A673 (cell line): Measurements from ENCODE around the gene CDH24. TPM values are rescaled to one million over a fixed set of nuclear protein-coding genes. Genes with fewer than 3 reads are reported as not detected.

Source experiments
- BruUV-seq: library from RNA; stranded (reverse); fragments of 400-500 nt; replicated peaks from 2 replicates; lab custom pipeline; 2021; lab: Mats Ljungman, UMichigan
- CTCF ChIA-PET: fragments of 300-600 bp; sonication (Branson Sonifier 250); formaldehyde crosslinking; loops from one replicate; lab custom pipeline; 2022; ENCODE audit warnings: antibody characterized with exemption; lab: Charles Lee
- POLR2A ChIA-PET: fragments of 300-600 bp; sonication (Branson Sonifier 250); formaldehyde crosslinking; loops from one replicate; lab custom pipeline; 2022; ENCODE audit warnings: antibody characterized with exemption; ENCODE audit not compliant: low non-redundant PET; lab: Charles Lee
- DNase-seq: peaks from one replicate; pipeline ENCODE4 v3.0.0-alpha.2; 2015; ENCODE audit warnings: low spot score
- H3K27ac ChIP-seq: fragments of 200-600 bp; sonication (generic); 2 replicates; pipeline ENCODE4 v1.5.1; 2016; ENCODE audit warnings: mixed run types, low read depth, mild to moderate bottlenecking, mixed read lengths, antibody characterized with exemption, low read length; ENCODE audit not compliant: poor library complexity, severe bottlenecking
- H3K27me3 ChIP-seq: fragments of 200-600 bp; sonication (generic); replicated peaks from 2 replicates; pipeline ENCODE4 v1.6.1; 2017; ENCODE audit warnings: mixed run types, low read depth, mild to moderate bottlenecking, mixed read lengths, antibody characterized with exemption, low read length; ENCODE audit not compliant: insufficient read depth, poor library complexity
- H3K36me3 ChIP-seq: fragments of 200-600 bp; sonication (generic); 2 replicates; pipeline ENCODE4 v1.6.1; 2016; ENCODE audit warnings: mixed run types, mild to moderate bottlenecking, mixed read lengths, antibody characterized with exemption, low read length; ENCODE audit not compliant: insufficient read depth, poor library complexity, severe bottlenecking
- H3K4me1 ChIP-seq: fragments of 200-600 bp; sonication (generic); 2 replicates; pipeline ENCODE4 v1.6.1; 2017; ENCODE audit warnings: mixed run types, mild to moderate bottlenecking, mixed read lengths, antibody characterized with exemption, low read length; ENCODE audit not compliant: insufficient read depth, poor library complexity, severe bottlenecking
- H3K4me3 ChIP-seq: fragments of 200-600 bp; sonication (generic); 2 replicates; pipeline ENCODE4 v1.5.1; 2016; ENCODE audit warnings: low read depth, mixed run types, mild to moderate bottlenecking, mixed read lengths, low read length; ENCODE audit not compliant: poor library complexity, severe bottlenecking
- H3K9me3 ChIP-seq: fragments of 200-600 bp; sonication (generic); 2 replicates; pipeline ENCODE4 v1.6.1; 2016; ENCODE audit warnings: mixed run types, low read depth, mild to moderate bottlenecking, mixed read lengths, antibody characterized with exemption, low read length; ENCODE audit not compliant: poor library complexity, severe bottlenecking
- EZH2 ChIP-seq: fragments of 200-600 bp; sonication (generic); IDR thresholded peaks from 2 replicates; pipeline ENCODE4 v1.6.1; 2017; ENCODE audit warnings: borderline replicate concordance, low read depth, mild to moderate bottlenecking, mixed read lengths, antibody characterized with exemption, low read length; ENCODE audit not compliant: poor library complexity, severe bottlenecking
- intact Hi-C: fragments of 100-400 bp; cut with micrococcal nuclease; formaldehyde crosslinking; loops from one replicate; pipeline ENCODE4 v1.10.0; 2022; ENCODE audit not compliant: unreplicated experiment
- total RNA-seq: library from RNA; stranded (reverse); gene quantifications from 2 replicates; pipeline ENCODE4 v1.2.3, GENCODE V29; 2021
- TF ChIP-seq, protein P1 (sequence below): fragments of 300-800, 200-600 bp; sonication (generic); conservative IDR thresholded peaks from 2 replicates; pipeline ENCODE4 v1.5.1; 2017; ENCODE audit warnings: low read depth, mild to moderate bottlenecking, antibody characterized with exemption, low read length, moderate library complexity, mixed read lengths

The CDH24 gene
- total RNA-seq, 1 experiment from 2014 or later, result 44.8 TPM

DNA sequence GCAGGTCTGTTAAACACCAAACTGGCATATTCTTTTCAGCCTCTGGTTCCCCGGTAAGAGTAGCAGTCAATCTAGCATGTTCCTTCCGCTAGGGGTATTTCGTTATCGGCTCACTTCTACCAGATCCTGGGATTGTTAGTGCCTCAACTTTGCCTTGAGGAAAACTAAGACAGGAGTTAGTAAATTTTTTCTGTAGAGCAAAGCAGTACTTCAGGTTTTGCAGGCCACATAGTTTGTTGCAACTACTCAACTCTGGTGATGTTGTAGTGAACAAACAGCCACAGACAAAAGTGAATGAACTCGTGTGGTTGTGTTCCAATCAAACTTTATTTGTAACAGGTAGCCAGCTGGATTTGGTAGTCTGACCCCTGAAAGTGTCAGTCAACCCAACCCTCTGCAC lies 6.3 kb upstream of the CDH24 start:
- no peak for DNase-seq
- peaks cover 27% of the 10 kb centered on the region for H3K4me1 ChIP-seq
- ChIA-PET POLR2A (no interaction called here), CTCF (interaction anchor here (0.5 to 2.8 kb wide), 3 partner anchors 69 to 134 kb away, joined by 3 to 28 read pairs (median 4); partner anchors contain the start of gene PRMT5)
- no TSS peak for BruUV-seq
- H3K36me3 ChIP-seq, result peaks cover 97% of the 10 kb centered on the region
- intact Hi-C loops, result no loop called here
- H3K4me3 ChIP-seq, result no peak overlapping the region
- no peak overlapping the region for H3K27ac ChIP-seq
- no peak for TF ChIP-seq EZH2
- TF ChIP-seq, protein P1, sequence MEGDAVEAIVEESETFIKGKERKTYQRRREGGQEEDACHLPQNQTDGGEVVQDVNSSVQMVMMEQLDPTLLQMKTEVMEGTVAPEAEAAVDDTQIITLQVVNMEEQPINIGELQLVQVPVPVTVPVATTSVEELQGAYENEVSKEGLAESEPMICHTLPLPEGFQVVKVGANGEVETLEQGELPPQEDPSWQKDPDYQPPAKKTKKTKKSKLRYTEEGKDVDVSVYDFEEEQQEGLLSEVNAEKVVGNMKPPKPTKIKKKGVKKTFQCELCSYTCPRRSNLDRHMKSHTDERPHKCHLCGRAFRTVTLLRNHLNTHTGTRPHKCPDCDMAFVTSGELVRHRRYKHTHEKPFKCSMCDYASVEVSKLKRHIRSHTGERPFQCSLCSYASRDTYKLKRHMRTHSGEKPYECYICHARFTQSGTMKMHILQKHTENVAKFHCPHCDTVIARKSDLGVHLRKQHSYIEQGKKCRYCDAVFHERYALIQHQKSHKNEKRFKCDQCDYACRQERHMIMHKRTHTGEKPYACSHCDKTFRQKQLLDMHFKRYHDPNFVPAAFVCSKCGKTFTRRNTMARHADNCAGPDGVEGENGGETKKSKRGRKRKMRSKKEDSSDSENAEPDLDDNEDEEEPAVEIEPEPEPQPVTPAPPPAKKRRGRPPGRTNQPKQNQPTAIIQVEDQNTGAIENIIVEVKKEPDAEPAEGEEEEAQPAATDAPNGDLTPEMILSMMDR, result no peak
- no peaks in the 10 kb centered on the region for H3K27me3 ChIP-seq
- no peaks in the 10 kb centered on the region for H3K9me3 ChIP-seq

DNA sequence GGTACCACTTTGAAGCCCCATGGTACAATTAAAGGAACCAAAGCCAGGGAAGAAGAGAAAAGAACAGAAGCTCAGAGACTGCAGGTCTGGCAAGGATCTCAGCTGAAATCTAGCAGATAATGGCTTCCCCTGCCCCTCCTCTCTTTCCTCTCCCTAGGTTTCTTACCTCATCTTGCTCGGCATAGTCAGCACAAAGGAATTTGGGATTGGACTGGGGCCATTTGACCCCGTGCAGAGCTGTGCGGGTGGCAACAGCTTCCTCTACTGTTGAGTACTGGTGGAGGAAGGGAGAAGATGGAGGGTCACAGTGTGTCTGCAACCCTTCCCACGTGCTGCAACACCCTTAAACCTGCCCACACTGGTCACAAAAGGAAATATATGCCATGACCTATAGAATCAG lies 4.7 kb upstream of the CDH24 start:
- peaks cover 83% of the 10 kb centered on the region for H3K36me3 ChIP-seq
- DNase-seq, result peak; percentile 93
- no TSS peak for BruUV-seq
- peak overlapping the region; percentile 29 for H3K27ac ChIP-seq
- ChIA-PET CTCF (interaction anchor here (0.6 to 2.8 kb wide), 6 partner anchors 59 to 224 kb away, joined by 3 to 28 read pairs (median 4); partner anchors contain the start of gene PRMT5), POLR2A (interaction anchor here (0.6 to 0.7 kb wide), 2 partner anchors 10 to 44 kb away, joined by 3 to 9 read pairs; no protein-coding TSS in a partner anchor)
- no peaks in the 10 kb centered on the region for H3K9me3 ChIP-seq
- intact Hi-C loops, result no loop called here
- H3K4me1 ChIP-seq, result peaks cover 20% of the 10 kb centered on the region
- TF ChIP-seq, protein P1, result no peak
- TF ChIP-seq EZH2, result no peak
- H3K27me3 ChIP-seq, result no peaks in the 10 kb centered on the region
- H3K4me3 ChIP-seq, result no peak overlapping the region

DNA sequence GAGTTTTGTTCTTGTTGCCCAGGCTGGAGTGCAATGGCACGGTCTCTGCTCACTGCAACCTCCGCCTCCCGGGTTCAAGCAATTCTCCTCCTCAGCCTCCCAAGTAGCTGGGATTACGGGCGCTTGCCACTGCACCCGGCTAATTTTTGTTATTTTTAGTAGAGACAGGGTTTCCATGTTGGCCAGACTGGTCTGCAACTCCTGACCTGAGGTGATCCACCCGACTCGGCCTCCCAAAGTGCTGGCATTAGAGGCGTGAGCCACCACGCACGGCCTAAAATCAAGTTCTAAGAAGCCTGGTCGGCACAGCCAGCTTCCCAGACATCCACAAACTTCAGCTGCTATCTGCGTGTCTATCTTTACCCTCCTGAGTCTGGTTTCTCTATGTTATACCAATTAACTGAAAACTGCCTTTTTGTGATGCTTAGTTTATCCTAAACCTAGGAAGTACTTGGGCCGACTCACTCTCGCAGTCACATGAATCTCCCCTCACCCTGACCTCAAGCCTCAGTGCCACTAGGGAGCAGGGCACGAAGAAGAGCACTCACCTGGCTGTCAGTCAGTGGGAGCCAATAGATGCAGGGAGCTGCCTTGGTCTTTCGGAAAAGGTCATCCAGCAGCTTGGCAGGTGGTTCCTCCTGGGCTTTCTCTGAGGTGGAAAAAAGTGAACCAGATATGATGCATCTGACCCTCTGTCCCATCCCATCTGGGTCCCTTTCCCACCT lies 3.4 kb upstream of the CDH24 start:
- Histone ChIP-seq H3K4me3 (no peak overlapping the region), H3K36me3 (peaks cover 70% of the 10 kb centered on the region), H3K4me1 (peaks cover 24% of the 10 kb centered on the region), H3K27ac (peak overlapping the region; percentile 25), H3K27me3 (no peaks in the 10 kb centered on the region), H3K9me3 (no peaks in the 10 kb centered on the region)
- CTCF ChIA-PET, result interaction anchor here (0.6 to 10.7 kb wide), 3 partner anchors 66 to 74 kb away, joined by 4 to 134 read pairs (median 28); no protein-coding TSS in a partner anchor
- no peak for TF ChIP-seq EZH2
- TF ChIP-seq, protein P1, result no peak
- intact Hi-C loops, result no loop called here
- BruUV-seq, result no TSS peak
- POLR2A ChIA-PET, result no interaction called here
- DNase-seq, result no peak
